D721Med (cell line): ENCODE results near the gene KMT2C.

Experiments used
- DNase-seq: peaks from one replicate; pipeline ENCODE4 v3.0.0; 2011; ENCODE audit warnings: low spot score; ENCODE audit not compliant: insufficient read length
- FAIRE-seq: peaks from 2 replicates; lab custom pipeline; 2011; peaks lifted over from hg19 to GRCh38; lab: Jason Lieb, UNC
- CTCF ChIP-seq: IDR thresholded peaks from 2 replicates; pipeline ENCODE4 v1.5.1; 2012; ENCODE audit warnings: mild to moderate bottlenecking, control low read depth; ENCODE audit not compliant: insufficient read depth; ENCODE audit errors: missing control alignments

The KMT2C gene

DNA sequence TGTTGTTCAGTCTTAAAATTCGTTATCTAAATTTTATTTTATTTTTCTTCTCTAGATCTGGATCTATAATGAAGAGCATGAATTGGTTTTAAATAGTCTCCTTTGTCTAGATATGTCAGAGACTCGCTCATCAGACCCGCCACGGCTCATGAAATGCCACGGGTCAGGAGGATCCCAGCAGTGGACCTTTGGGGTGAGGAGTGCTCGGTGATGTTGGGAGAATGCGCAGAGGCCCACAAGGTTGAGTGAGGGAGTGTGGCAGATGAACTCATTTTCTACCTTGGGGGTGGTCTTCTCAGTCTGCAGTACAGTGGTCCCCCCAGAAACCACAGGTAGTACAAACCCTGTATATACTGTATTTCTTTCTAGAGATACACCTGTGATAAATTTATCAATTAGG is 315.0 kb downstream of the KMT2C start:
- no peak for TF ChIP-seq CTCF
- DNase-seq (no peak), FAIRE-seq (no peak)

DNA sequence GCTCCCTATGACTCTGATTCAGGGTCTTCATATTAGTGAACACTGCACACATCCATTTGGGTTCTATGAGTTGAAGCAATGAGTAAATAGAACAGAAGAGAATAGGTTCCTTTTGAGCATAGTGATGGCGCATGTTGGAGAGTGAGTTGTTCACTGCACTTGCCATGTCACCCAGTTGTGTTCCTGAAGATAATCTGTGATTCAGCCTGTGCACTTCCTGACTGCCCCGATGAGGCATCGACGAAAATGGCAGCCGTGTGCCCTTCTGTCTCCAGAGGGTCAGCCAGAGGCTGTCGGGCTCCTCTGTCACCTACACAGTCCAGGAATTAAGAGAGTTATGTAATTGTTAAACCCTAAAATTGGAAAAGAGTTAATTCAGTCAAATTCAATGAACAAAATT is 315.6 kb downstream of the KMT2C start:
- no peak for FAIRE-seq
- no peak for DNase-seq
- no peak for TF ChIP-seq CTCF

DNA sequence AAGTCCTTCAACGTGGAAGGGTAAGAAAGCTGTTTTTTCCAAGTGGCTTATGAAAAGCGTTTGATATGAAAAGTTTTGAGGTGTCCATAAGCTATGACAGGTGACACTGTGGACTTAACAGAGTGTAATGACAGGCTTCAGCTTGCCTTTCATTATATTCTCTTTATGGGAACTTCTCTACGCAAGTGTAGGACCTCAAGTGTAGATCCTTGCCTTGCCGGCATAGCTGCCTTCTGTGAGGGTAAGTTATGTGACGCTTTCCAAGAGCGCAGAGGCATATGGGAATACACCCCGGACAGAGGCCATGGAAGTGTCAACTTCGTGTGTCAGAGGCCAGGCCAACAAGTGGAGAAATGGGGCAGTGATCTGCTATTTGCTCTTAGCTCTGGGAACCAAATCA is 318.4 kb downstream of the KMT2C start:
- TF ChIP-seq CTCF: no peak
- FAIRE-seq: no peak
- DNase-seq: no peak

- TF ChIP-seq CTCF: no peak
- DNase-seq: no peak
- FAIRE-seq: no peak
Observed at GRCh38 chr7:152115021-152115718, 320.6 kb downstream of the KMT2C start.

GRCh38 chr7:152112829-152113228 is 323.0 kb downstream of the KMT2C start:
- DNase-seq: no peak
- FAIRE-seq: no peak
- TF ChIP-seq CTCF: no peak

DNA sequence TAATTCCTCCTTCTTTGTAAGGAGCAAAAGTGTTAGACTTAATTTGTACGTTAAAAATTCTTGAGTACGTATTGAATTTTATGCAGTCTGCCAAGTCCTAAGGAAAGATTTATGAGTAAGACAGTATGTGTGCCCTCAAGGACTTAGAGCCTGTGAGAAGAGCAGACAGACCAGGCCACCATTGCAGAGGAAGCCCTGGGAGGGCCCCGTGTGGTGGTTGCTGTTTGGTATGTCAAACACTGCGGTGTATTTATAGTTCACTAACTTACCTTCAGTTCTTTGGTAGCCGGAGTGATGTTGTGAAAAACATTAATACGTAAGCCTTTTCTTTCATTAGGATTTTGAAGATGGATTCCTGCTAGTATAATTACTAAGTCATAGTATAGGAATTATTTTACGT is 327.4 kb downstream of the KMT2C start:
- TF ChIP-seq CTCF: no peak
- DNase-seq (no peak), FAIRE-seq (no peak)

DNA sequence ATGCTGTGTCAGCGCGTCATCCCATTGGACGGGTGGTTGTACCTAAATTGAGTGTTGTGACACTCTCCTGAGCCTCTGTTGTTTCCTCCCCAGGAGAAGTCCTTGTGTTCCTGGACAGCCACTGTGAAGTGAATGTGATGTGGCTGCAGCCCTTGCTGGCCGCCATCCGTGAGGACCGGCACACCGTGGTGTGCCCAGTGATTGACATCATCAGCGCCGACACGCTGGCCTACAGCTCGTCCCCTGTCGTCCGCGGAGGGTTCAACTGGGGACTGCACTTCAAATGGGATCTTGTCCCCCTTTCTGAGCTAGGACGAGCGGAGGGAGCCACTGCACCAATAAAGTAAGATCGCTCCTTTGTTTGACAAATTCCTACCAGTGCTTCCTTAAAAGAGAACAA is 327.9 kb downstream of the KMT2C start:
- FAIRE-seq (no peak), DNase-seq (no peak)
- no peak for TF ChIP-seq CTCF
